Activated CD4-positive, alpha-beta T cell treated with anti-CD3 and anti-CD28 coated beads, Interleukin-2, Interleukin-6, amounts not matched to agents 100 ng/mL and 50 ng/mL, durations not matched to agents 16 hours and 8 hours (primary cell): ENCODE measurements around the gene STEAP1B.
A peak's percentile ranks its signal among the peaks of the same experiment; 100 is the strongest.
"Not testable (repeated sequence)": the region's sequence is repeated elsewhere in the genome, so short reads cannot be mapped to it uniquely, and the experiment has no call there.

ENCODE experiments used
- DNase-seq: peaks from one replicate; pipeline ENCODE4 v3.0.0-alpha.2; 2020

The STEAP1B gene

GRCh38 chr7:22452142-22452959, 47.6 kb downstream of the STEAP1B start:
- DNase-seq = peak; percentile 48

- DNase-seq = not testable (repeated sequence)
These were observed 50.0 kb downstream of the STEAP1B start for GRCh38 chr7:22450013-22450412.

GRCh38 chr7:22447762-22448161, 52.2 kb downstream of the STEAP1B start:
- DNase-seq = peak; percentile 57

- DNase-seq = no peak
These were observed 53.0 kb downstream of the STEAP1B start for GRCh38 chr7:22447008-22447407.

- no peak for DNase-seq
These were observed 54.1 kb downstream of the STEAP1B start for GRCh38 chr7:22445853-22446252.

- DNase-seq = no peak
These were observed 54.7 kb downstream of the STEAP1B start for GRCh38 chr7:22445140-22445743.

- no peak for DNase-seq
These were observed 55.6 kb downstream of the STEAP1B start for GRCh38 chr7:22444181-22444971.

GRCh38 chr7:22443370-22444180, 56.4 kb downstream of the STEAP1B start:
- no peak for DNase-seq

GRCh38 chr7:22442882-22443369, 57.1 kb downstream of the STEAP1B start:
- DNase-seq = no peak

- no peak for DNase-seq
These were observed 57.7 kb downstream of the STEAP1B start for GRCh38 chr7:22442187-22442881.

- no peak for DNase-seq
These were observed 58.8 kb downstream of the STEAP1B start for GRCh38 chr7:22441157-22441556.

GRCh38 chr7:22438994-22439393, 61.0 kb downstream of the STEAP1B start:
- no peak for DNase-seq

- DNase-seq = not testable (repeated sequence)
These were observed 63.4 kb downstream of the STEAP1B start for GRCh38 chr7:22436552-22436951.

- no peak for DNase-seq
These were observed 64.3 kb downstream of the STEAP1B start for GRCh38 chr7:22435720-22436119.

- no peak for DNase-seq
These were observed 64.9 kb downstream of the STEAP1B start for GRCh38 chr7:22435105-22435504.

- no peak for DNase-seq
These were observed 66.1 kb downstream of the STEAP1B start for GRCh38 chr7:22433710-22434460.

- not testable (repeated sequence) for DNase-seq
These were observed 66.8 kb downstream of the STEAP1B start for GRCh38 chr7:22433165-22433700.

GRCh38 chr7:22432203-22432718, 67.7 kb downstream of the STEAP1B start:
- DNase-seq = no peak

- no peak for DNase-seq
These were observed 69.5 kb downstream of the STEAP1B start for GRCh38 chr7:22430457-22430856.

GRCh38 chr7:22429386-22429785, 70.6 kb downstream of the STEAP1B start:
- DNase-seq = no peak

GRCh38 chr7:22427855-22428254, 72.1 kb downstream of the STEAP1B start:
- DNase-seq = no peak
